Measurements from ENCODE around the gene POTEH.
"Not testable (repeated sequence)": the region's sequence is repeated elsewhere in the genome, so short reads cannot be mapped to it uniquely, and the experiment has no call there.

POTEH gene

GRCh38 chr22:15738157-15738908 lies 48.5 kb downstream of the POTEH start:
- not testable (repeated sequence) for DNase-seq

GRCh38 chr22:15738909-15739391 lies 49.1 kb downstream of the POTEH start:
- not testable (repeated sequence) for DNase-seq

GRCh38 chr22:15747636-15748323 lies 58.0 kb downstream of the POTEH start:
- DNase-seq, result not testable (repeated sequence)

- not testable (repeated sequence) for DNase-seq
Measured at GRCh38 chr22:15749181-15749970, 59.5 kb downstream of the POTEH start.

GRCh38 chr22:15759443-15760097 lies 69.7 kb downstream of the POTEH start:
- not testable (repeated sequence) for DNase-seq

GRCh38 chr22:15760388-15761150 lies 70.7 kb downstream of the POTEH start:
- not testable (repeated sequence) for DNase-seq

GRCh38 chr22:15761151-15761777 lies 71.4 kb downstream of the POTEH start:
- not testable (repeated sequence) for DNase-seq

GRCh38 chr22:15763559-15763958 lies 73.7 kb downstream of the POTEH start:
- not testable (repeated sequence) for DNase-seq

All from stimulated activated CD4-positive, alpha-beta T cell treated with anti-CD3 and anti-CD28 coated beads, Interleukin-4, amount 100 ng/mL, for 1 hour (primary cell).